Glutamatergic neuron (in vitro differentiated cells): ENCODE results near the gene ITPA. TPM values are rescaled to one million over a fixed set of nuclear protein-coding genes. Genes with fewer than 3 reads are reported as not detected.

Source experiments
- DNase-seq: peaks from one replicate; pipeline ENCODE4 v3.0.0; 2022
- H3K27ac Mint-ChIP-seq: one replicate; pipeline ENCODE4 v1.8.0; 2020; ENCODE audit warnings: mild to moderate bottlenecking, mixed read lengths, inconsistent platforms; ENCODE audit not compliant: unreplicated experiment
- H3K27me3 Mint-ChIP-seq: one replicate; pipeline ENCODE4 v1.8.0; 2020; ENCODE audit warnings: mild to moderate bottlenecking, moderate library complexity, mixed read lengths, inconsistent platforms; ENCODE audit not compliant: unreplicated experiment
- H3K36me3 Mint-ChIP-seq: one replicate; pipeline ENCODE4 v1.8.0; 2020; ENCODE audit warnings: mild to moderate bottlenecking, mixed read lengths, inconsistent platforms; ENCODE audit not compliant: unreplicated experiment
- H3K4me1 Mint-ChIP-seq: one replicate; pipeline ENCODE4 v1.8.0; 2020; ENCODE audit warnings: mild to moderate bottlenecking, low read depth, mixed read lengths, inconsistent platforms; ENCODE audit not compliant: unreplicated experiment
- H3K4me3 Mint-ChIP-seq: one replicate; pipeline ENCODE4 v1.8.0; 2020; ENCODE audit warnings: mild to moderate bottlenecking, mixed read lengths, inconsistent platforms; ENCODE audit not compliant: unreplicated experiment
- H3K9me3 Mint-ChIP-seq: one replicate; pipeline ENCODE4 v1.8.0; 2020; ENCODE audit warnings: mild to moderate bottlenecking, moderate library complexity, mixed read lengths, inconsistent platforms; ENCODE audit not compliant: unreplicated experiment
- CTCF ChIP-seq: fragments of 200-600 bp; sonication (generic); IDR thresholded peaks from one replicate; pipeline ENCODE4 v1.5.0; 2021; ENCODE audit not compliant: partially characterized antibody, unreplicated experiment
- total RNA-seq: library from RNA; stranded (reverse); fragmentation: NEBNext Ultra II Directional; extraction: Animal tissue kit (Norgen Biotek cat#: 25700); gene quantifications from one replicate; pipeline ENCODE4 v1.2.1, GENCODE V29; 2021; ENCODE audit not compliant: unreplicated experiment

Gene ITPA
- total RNA-seq, 1 donor from 2014 or later: 72.1 TPM

GRCh38 chr20:3203315-3204123, 5.8 kb upstream of the ITPA start:
- TF ChIP-seq CTCF: no peak

GRCh38 chr20:3204124-3204794, 5.0 kb upstream of the ITPA start, which contains the start of gene DDRGK1:
TSS of gene DDRGK1 (minus strand) at chr20:3204682. CDS start at chr20:3204627, 55 bp downstream.
- Mint-ChIP-seq H3K9me3 (peaks cover 2% of the 10 kb centered on the region), H3K27ac (peak within 1 kb of the TSS; percentile 82), H3K36me3 (no peaks in the 10 kb centered on the region), H3K4me1 (peaks cover 1% of the 10 kb centered on the region), H3K4me3 (peak within 1 kb of the TSS; percentile 95), H3K27me3 (no peaks in the 10 kb centered on the region)
- peak; percentile 88 for DNase-seq
- no peak for TF ChIP-seq CTCF

More at GRCh38 chr20:3203315-3204123, 5.8 kb upstream of the ITPA start:
- Mint-ChIP-seq H3K36me3 (no peaks in the 10 kb centered on the region), H3K27me3 (no peaks in the 10 kb centered on the region), H3K4me3 (peak overlapping the region; percentile 95), H3K9me3 (peaks cover 2% of the 10 kb centered on the region), H3K27ac (peak overlapping the region; percentile 82), H3K4me1 (peaks cover 1% of the 10 kb centered on the region)
- peak; percentile 28 for DNase-seq

GRCh38 chr20:3208786-3209256, 477 bp upstream of the ITPA start:
- DNase-seq: no peak
- no peaks in the 10 kb centered on the region for H3K27me3 Mint-ChIP-seq
- H3K4me3 Mint-ChIP-seq: peak overlapping the region; percentile 98
- no peaks in the 10 kb centered on the region for H3K36me3 Mint-ChIP-seq
- peaks cover 1% of the 10 kb centered on the region for H3K4me1 Mint-ChIP-seq
- no peak for TF ChIP-seq CTCF
- H3K27ac Mint-ChIP-seq: peak overlapping the region; percentile 86
- H3K9me3 Mint-ChIP-seq: peaks cover 2% of the 10 kb centered on the region

GRCh38 chr20:3209946-3210317, 634 bp downstream of the ITPA start:
- Mint-ChIP-seq H3K27ac (peak overlapping the region; percentile 74), H3K27me3 (no peaks in the 10 kb centered on the region), H3K4me3 (peak overlapping the region; percentile 93), H3K9me3 (peaks cover 1% of the 10 kb centered on the region), H3K36me3 (no peaks in the 10 kb centered on the region), H3K4me1 (peaks cover 1% of the 10 kb centered on the region)
- DNase-seq: no peak
- TF ChIP-seq CTCF: no peak
